Cardiac muscle cell (in vitro differentiated cells and primary cell): ENCODE measurements around the gene CKM. TPM values are rescaled to one million over a fixed set of nuclear protein-coding genes. Genes with fewer than 3 reads are reported as not detected.
A peak's percentile ranks its signal among the peaks of the same experiment; 100 is the strongest.

Source experiments
- DNase-seq, 2 donors: peaks; one replicate each; pipeline versions ENCODE4 v3.0.0 to v3.0.0-alpha.2; 2010 to 2017; ENCODE audit warnings: low read depth in 1 of 2, low spot score in 1 of 2
- H3K27ac ChIP-seq: fragments of 200-600 bp; sonication (generic); 2 replicates; pipeline ENCODE4 v1.5.1; 2016
- H3K27me3 ChIP-seq: fragments of 200-600 bp; sonication (generic); 2 replicates; pipeline ENCODE4 v1.6.0; 2016; ENCODE audit warnings: control low read depth
- H3K36me3 ChIP-seq: fragments of 200-600 bp; sonication (generic); 2 replicates; pipeline ENCODE4 v1.5.1; 2016; ENCODE audit warnings: control low read depth
- H3K4me1 ChIP-seq: fragments of 200-600 bp; sonication (generic); 2 replicates; pipeline ENCODE4 v1.8.1; 2017; ENCODE audit warnings: low read depth, mild to moderate bottlenecking, mixed run types
- H3K4me3 ChIP-seq: fragments of 200-600 bp; sonication (generic); 2 replicates; pipeline ENCODE4 v1.5.1; 2016; ENCODE audit warnings: mild to moderate bottlenecking
- H3K9me3 ChIP-seq: fragments of 200-600 bp; sonication (generic); 2 replicates; pipeline ENCODE4 v1.5.1; 2017; ENCODE audit warnings: low read depth, mild to moderate bottlenecking, control low read depth
- CTCF ChIP-seq: IDR thresholded peaks from 2 replicates; pipeline ENCODE4 v1.5.1; 2012; ENCODE audit warnings: low read depth, mild to moderate bottlenecking, low read length
- polyA plus RNA-seq: library from polyadenylated mRNA; unstranded; fragments of >200 nt; fragmentation: Nextera tagmentation; extraction: Ambion mirVana; gene quantifications from 2 replicates; pipeline ENCODE4 v1.2.1, GENCODE V29; 2016
- total RNA-seq: library from RNA; depleted of rRNA; stranded (reverse); fragments of >200 nt; gene quantifications from 2 replicates; pipeline ENCODE4 v1.2.3, GENCODE V29; 2016

Gene CKM
- total and polyA plus RNA-seq, 2 experiments from 2014 or later: 406 to 529 TPM

DNA sequence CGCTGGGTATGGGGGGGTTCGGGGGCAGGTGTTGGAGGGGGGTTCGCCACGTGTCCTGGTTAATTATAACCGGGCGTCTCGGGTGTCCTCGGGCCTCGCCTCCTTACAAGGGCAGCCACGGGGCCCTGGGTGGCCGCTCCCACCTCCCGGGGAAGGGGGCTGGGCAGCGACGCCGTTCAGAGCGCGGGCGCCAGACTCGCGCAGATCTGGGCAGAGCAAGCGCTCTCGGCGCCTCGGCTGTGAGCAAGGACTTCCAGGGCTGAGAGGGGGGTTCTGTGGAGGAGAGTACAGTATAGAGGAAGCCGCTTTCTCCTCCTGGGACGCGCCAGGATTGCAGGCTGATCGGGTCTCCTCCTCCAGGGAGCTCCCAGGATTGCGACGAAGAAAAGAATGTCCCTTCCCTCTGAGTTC lies 1.0 kb upstream of the CKM start:
- peak overlapping the region; percentile 30 for H3K4me3 ChIP-seq
- peak in 1 of 2 donors; percentile 92 for DNase-seq
- peaks cover 5% of the 10 kb centered on the region for H3K36me3 ChIP-seq
- peak overlapping the region; percentile 99 for H3K27ac ChIP-seq
- H3K27me3 ChIP-seq: no peaks in the 10 kb centered on the region
- TF ChIP-seq CTCF: no peak
- no peaks in the 10 kb centered on the region for H3K9me3 ChIP-seq
- H3K4me1 ChIP-seq: peaks cover 35% of the 10 kb centered on the region

DNA sequence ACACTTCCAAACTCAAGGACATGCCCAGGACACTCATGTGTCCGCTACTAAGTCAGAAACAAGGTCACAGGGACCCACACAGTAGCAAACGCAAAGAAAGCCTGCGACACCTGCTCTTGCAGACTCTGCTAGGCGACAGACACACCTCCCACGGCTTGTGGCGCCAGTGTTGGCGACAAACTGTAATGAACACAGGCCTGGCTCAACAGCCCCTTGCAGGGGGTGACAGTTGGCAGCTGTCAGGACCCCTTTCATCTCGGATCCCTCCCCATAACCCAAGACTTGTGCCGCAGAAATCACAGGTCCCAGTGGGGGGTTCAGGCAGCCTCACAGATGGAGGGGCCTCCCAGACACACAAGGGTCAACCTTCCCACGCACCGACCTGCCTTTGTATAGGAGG lies 364 bp downstream of the CKM start:
- no peak for TF ChIP-seq CTCF
- peak overlapping the region; percentile 21 for H3K4me3 ChIP-seq
- H3K4me1 ChIP-seq: peaks cover 35% of the 10 kb centered on the region
- no peaks in the 10 kb centered on the region for H3K27me3 ChIP-seq
- H3K9me3 ChIP-seq: no peaks in the 10 kb centered on the region
- H3K27ac ChIP-seq: peak overlapping the region; percentile 99
- peaks cover 5% of the 10 kb centered on the region for H3K36me3 ChIP-seq
- DNase-seq: peak in 1 of 2 donors; percentile 63

- no peak for TF ChIP-seq CTCF
- peak overlapping the region; percentile 21 for H3K4me3 ChIP-seq
- DNase-seq: peak in 1 of 2 donors; percentile 59
- peak overlapping the region; percentile 99 for H3K27ac ChIP-seq
- H3K36me3 ChIP-seq: peaks cover 5% of the 10 kb centered on the region
- H3K27me3 ChIP-seq: no peaks in the 10 kb centered on the region
- H3K9me3 ChIP-seq: no peaks in the 10 kb centered on the region
- H3K4me1 ChIP-seq: peaks cover 35% of the 10 kb centered on the region
Observed at GRCh38 chr19:45321848-45322247, 827 bp downstream of the CKM start.

DNA sequence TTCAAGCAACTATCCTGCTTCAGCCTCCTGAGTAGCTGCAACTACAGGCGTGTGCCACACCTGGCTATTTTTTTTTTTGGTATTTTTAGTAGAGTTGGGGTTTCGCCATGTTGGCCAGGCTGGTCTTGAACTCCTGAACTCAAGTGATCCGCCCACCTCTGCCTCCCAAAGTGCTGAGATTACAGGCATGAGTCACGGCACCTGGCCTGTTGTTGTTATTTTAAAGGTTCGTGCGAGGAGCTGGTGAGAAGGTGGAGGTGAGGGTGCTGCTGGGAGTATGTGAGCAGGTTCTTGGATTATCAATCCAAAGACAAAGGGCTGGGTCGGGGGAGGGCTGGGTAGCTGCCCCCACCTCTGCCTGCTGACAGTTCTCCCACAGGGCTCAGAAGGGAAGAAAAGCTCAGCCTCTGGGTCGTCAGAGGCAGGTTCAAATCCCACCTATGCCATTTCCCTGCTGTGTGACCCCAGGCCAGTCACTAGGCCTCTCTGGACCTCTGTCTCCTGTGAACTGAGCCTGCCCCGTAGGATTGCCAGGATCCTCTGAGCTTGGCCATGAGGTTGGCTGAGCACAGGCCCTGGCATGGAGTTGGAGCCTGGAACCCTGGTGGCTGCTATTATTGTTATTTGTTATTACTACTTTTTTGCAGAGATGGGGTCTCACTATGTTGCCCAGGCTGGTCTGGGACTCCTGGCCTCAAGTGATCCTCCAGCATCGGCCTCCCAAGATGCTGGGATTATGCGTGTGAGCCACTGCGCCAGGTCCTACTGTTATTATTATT lies 1.5 kb downstream of the CKM start:
- Histone ChIP-seq H3K36me3 (peaks cover 5% of the 10 kb centered on the region), H3K4me3 (no peak overlapping the region), H3K4me1 (peaks cover 35% of the 10 kb centered on the region), H3K27me3 (no peaks in the 10 kb centered on the region), H3K27ac (peak overlapping the region; percentile 99), H3K9me3 (no peaks in the 10 kb centered on the region)
- DNase-seq: no peak
- no peak for TF ChIP-seq CTCF

GRCh38 chr19:45315304-45315703 lies 7.4 kb downstream of the CKM start:
- DNase-seq: no peak
- no peak overlapping the region for H3K4me3 ChIP-seq
- no peaks in the 10 kb centered on the region for H3K4me1 ChIP-seq
- no peaks in the 10 kb centered on the region for H3K27me3 ChIP-seq
- no peak overlapping the region for H3K27ac ChIP-seq
- H3K9me3 ChIP-seq: no peaks in the 10 kb centered on the region
- TF ChIP-seq CTCF: no peak
- peaks cover 9% of the 10 kb centered on the region for H3K36me3 ChIP-seq
